Measurements from ENCODE around the gene VMP1.

VMP1 gene

GRCh38 chr17:59707149-59707970, at the start of gene VMP1, which contains the start of gene PTRH2:
VMP1 (plus strand) TSS chr17:59707654; CDS start chr17:59731447, 23,793 bp downstream.
PTRH2 (minus strand) TSS chr17:59707430; CDS start chr17:59697978, 9,452 bp downstream.
- Mint-ChIP-seq H3K36me3 (ENCODE audit: low read depth) (peaks cover 14% of the 10 kb centered on the region), H3K4me3 (peak within 1 kb of the TSS; percentile 100), H3K27me3 (ENCODE audit: low read depth) (no peaks in the 10 kb centered on the region), H3K4me1 (ENCODE audit: low read depth) (peaks cover 31% of the 10 kb centered on the region), H3K9me3 (no peaks in the 10 kb centered on the region), H3K27ac (peak within 1 kb of the TSS; percentile 98)

- Mint-ChIP-seq H3K9me3 (no peaks in the 10 kb centered on the region), H3K4me3 (no peak overlapping the region), H3K27me3 (ENCODE audit: low read depth) (no peaks in the 10 kb centered on the region), H3K27ac (no peak overlapping the region), H3K4me1 (ENCODE audit: low read depth) (peaks cover 12% of the 10 kb centered on the region), H3K36me3 (ENCODE audit: low read depth) (peaks cover 44% of the 10 kb centered on the region)
Measured at GRCh38 chr17:59666235-59666634, 41.2 kb upstream of the VMP1 start.

GRCh38 chr17:59668816-59669215, 38.6 kb upstream of the VMP1 start:
- Mint-ChIP-seq H3K36me3 (ENCODE audit: low read depth) (peaks cover 44% of the 10 kb centered on the region), H3K9me3 (no peaks in the 10 kb centered on the region), H3K27ac (no peak overlapping the region), H3K4me1 (ENCODE audit: low read depth) (peaks cover 20% of the 10 kb centered on the region), H3K4me3 (no peak overlapping the region), H3K27me3 (ENCODE audit: low read depth) (no peaks in the 10 kb centered on the region)

- Mint-ChIP-seq H3K27me3 (ENCODE audit: low read depth) (no peaks in the 10 kb centered on the region), H3K36me3 (ENCODE audit: low read depth) (peaks cover 42% of the 10 kb centered on the region), H3K9me3 (no peaks in the 10 kb centered on the region), H3K4me1 (ENCODE audit: low read depth) (peaks cover 20% of the 10 kb centered on the region), H3K27ac (no peak overlapping the region), H3K4me3 (no peak overlapping the region)
Measured at GRCh38 chr17:59669411-59669810, 38.0 kb upstream of the VMP1 start.

- H3K27ac Mint-ChIP-seq: peak overlapping the region; percentile 13
- H3K4me3 Mint-ChIP-seq: no peak overlapping the region
- H3K9me3 Mint-ChIP-seq: no peaks in the 10 kb centered on the region
- peaks cover 42% of the 10 kb centered on the region for H3K36me3 Mint-ChIP-seq (ENCODE audit: low read depth)
- H3K4me1 Mint-ChIP-seq (ENCODE audit: low read depth): peaks cover 20% of the 10 kb centered on the region
- H3K27me3 Mint-ChIP-seq (ENCODE audit: low read depth): no peaks in the 10 kb centered on the region
Measured at GRCh38 chr17:59669944-59670343, 37.5 kb upstream of the VMP1 start.

GRCh38 chr17:59671386-59671785, 36.1 kb upstream of the VMP1 start:
- Mint-ChIP-seq H3K36me3 (ENCODE audit: low read depth) (peaks cover 40% of the 10 kb centered on the region), H3K27me3 (ENCODE audit: low read depth) (no peaks in the 10 kb centered on the region), H3K4me3 (no peak overlapping the region), H3K4me1 (ENCODE audit: low read depth) (peaks cover 20% of the 10 kb centered on the region), H3K9me3 (no peaks in the 10 kb centered on the region), H3K27ac (peak overlapping the region; percentile 23)

- Mint-ChIP-seq H3K4me3 (no peak overlapping the region), H3K27me3 (ENCODE audit: low read depth) (no peaks in the 10 kb centered on the region), H3K36me3 (ENCODE audit: low read depth) (peaks cover 47% of the 10 kb centered on the region), H3K27ac (no peak overlapping the region), H3K4me1 (ENCODE audit: low read depth) (peaks cover 20% of the 10 kb centered on the region), H3K9me3 (no peaks in the 10 kb centered on the region)
Measured at GRCh38 chr17:59675231-59675630, 32.2 kb upstream of the VMP1 start.

- H3K27ac Mint-ChIP-seq: peak overlapping the region; percentile 28
- H3K9me3 Mint-ChIP-seq: no peaks in the 10 kb centered on the region
- H3K4me1 Mint-ChIP-seq (ENCODE audit: low read depth): peaks cover 10% of the 10 kb centered on the region
- H3K4me3 Mint-ChIP-seq: no peak overlapping the region
- peaks cover 50% of the 10 kb centered on the region for H3K36me3 Mint-ChIP-seq (ENCODE audit: low read depth)
- no peaks in the 10 kb centered on the region for H3K27me3 Mint-ChIP-seq (ENCODE audit: low read depth)
Measured at GRCh38 chr17:59676716-59677115, 30.7 kb upstream of the VMP1 start.

- peaks cover 7% of the 10 kb centered on the region for H3K4me1 Mint-ChIP-seq (ENCODE audit: low read depth)
- H3K27ac Mint-ChIP-seq: no peak overlapping the region
- no peaks in the 10 kb centered on the region for H3K27me3 Mint-ChIP-seq (ENCODE audit: low read depth)
- H3K4me3 Mint-ChIP-seq: no peak overlapping the region
- H3K36me3 Mint-ChIP-seq (ENCODE audit: low read depth): peaks cover 58% of the 10 kb centered on the region
- H3K9me3 Mint-ChIP-seq: no peaks in the 10 kb centered on the region
Measured at GRCh38 chr17:59678918-59679317, 28.5 kb upstream of the VMP1 start.

GRCh38 chr17:59680314-59680713, 27.1 kb upstream of the VMP1 start:
- H3K9me3 Mint-ChIP-seq: no peaks in the 10 kb centered on the region
- H3K36me3 Mint-ChIP-seq (ENCODE audit: low read depth): peaks cover 60% of the 10 kb centered on the region
- H3K27me3 Mint-ChIP-seq (ENCODE audit: low read depth): no peaks in the 10 kb centered on the region
- H3K4me1 Mint-ChIP-seq (ENCODE audit: low read depth): peaks cover 7% of the 10 kb centered on the region
- no peak overlapping the region for H3K27ac Mint-ChIP-seq
- H3K4me3 Mint-ChIP-seq: no peak overlapping the region

- peaks cover 60% of the 10 kb centered on the region for H3K36me3 Mint-ChIP-seq (ENCODE audit: low read depth)
- H3K4me3 Mint-ChIP-seq: no peak overlapping the region
- no peaks in the 10 kb centered on the region for H3K9me3 Mint-ChIP-seq
- H3K27me3 Mint-ChIP-seq (ENCODE audit: low read depth): no peaks in the 10 kb centered on the region
- H3K4me1 Mint-ChIP-seq (ENCODE audit: low read depth): peaks cover 3% of the 10 kb centered on the region
- no peak overlapping the region for H3K27ac Mint-ChIP-seq
Measured at GRCh38 chr17:59683283-59683682, 24.2 kb upstream of the VMP1 start.

- Mint-ChIP-seq H3K27ac (no peak overlapping the region), H3K9me3 (no peaks in the 10 kb centered on the region), H3K36me3 (ENCODE audit: low read depth) (peaks cover 61% of the 10 kb centered on the region), H3K4me3 (no peak overlapping the region), H3K27me3 (ENCODE audit: low read depth) (no peaks in the 10 kb centered on the region), H3K4me1 (ENCODE audit: low read depth) (peaks cover 7% of the 10 kb centered on the region)
Measured at GRCh38 chr17:59684967-59685366, 22.5 kb upstream of the VMP1 start.

GRCh38 chr17:59688008-59688407, 19.4 kb upstream of the VMP1 start:
- Mint-ChIP-seq H3K9me3 (no peaks in the 10 kb centered on the region), H3K36me3 (ENCODE audit: low read depth) (peaks cover 51% of the 10 kb centered on the region), H3K4me3 (no peak overlapping the region), H3K4me1 (ENCODE audit: low read depth) (peaks cover 10% of the 10 kb centered on the region), H3K27ac (no peak overlapping the region), H3K27me3 (ENCODE audit: low read depth) (no peaks in the 10 kb centered on the region)

GRCh38 chr17:59688496-59688895, 19.0 kb upstream of the VMP1 start:
- peaks cover 12% of the 10 kb centered on the region for H3K4me1 Mint-ChIP-seq (ENCODE audit: low read depth)
- no peaks in the 10 kb centered on the region for H3K27me3 Mint-ChIP-seq (ENCODE audit: low read depth)
- peaks cover 49% of the 10 kb centered on the region for H3K36me3 Mint-ChIP-seq (ENCODE audit: low read depth)
- no peak overlapping the region for H3K4me3 Mint-ChIP-seq
- no peak overlapping the region for H3K27ac Mint-ChIP-seq
- H3K9me3 Mint-ChIP-seq: no peaks in the 10 kb centered on the region

GRCh38 chr17:59693582-59693981, 13.9 kb upstream of the VMP1 start:
- Mint-ChIP-seq H3K4me3 (no peak overlapping the region), H3K36me3 (ENCODE audit: low read depth) (peaks cover 46% of the 10 kb centered on the region), H3K9me3 (no peaks in the 10 kb centered on the region), H3K27me3 (ENCODE audit: low read depth) (no peaks in the 10 kb centered on the region), H3K27ac (no peak overlapping the region), H3K4me1 (ENCODE audit: low read depth) (peaks cover 22% of the 10 kb centered on the region)
